ELR (cell line): ENCODE results near the gene CNTN5.

Source experiments
- DNase-seq: peaks from one replicate; pipeline ENCODE4 v3.0.0-alpha.2; 2015; ENCODE audit warnings: low read depth

CNTN5 gene

DNA sequence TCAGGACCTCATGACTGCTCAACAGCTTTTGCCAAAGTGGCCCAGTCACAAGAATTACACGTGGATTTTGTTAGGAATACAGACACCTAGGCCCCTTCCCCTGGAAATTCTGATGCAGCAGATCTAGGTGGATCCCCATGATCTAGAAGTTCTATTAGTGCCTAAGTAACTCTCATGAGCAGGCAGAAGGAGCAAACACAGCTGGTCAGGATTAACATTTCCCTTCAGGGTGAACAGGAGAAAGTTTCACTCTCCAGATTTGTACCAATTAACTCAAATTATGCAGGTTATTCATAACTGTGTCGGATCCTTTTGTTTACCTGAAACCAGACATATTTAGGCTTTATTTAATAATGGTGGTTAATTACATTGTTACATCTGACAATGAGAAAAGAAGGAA is 1072.9 kb downstream of the CNTN5 start:
- DNase-seq: no peak

GRCh38 chr11:100094121-100094865 is 1073.5 kb downstream of the CNTN5 start:
- no peak for DNase-seq

DNA sequence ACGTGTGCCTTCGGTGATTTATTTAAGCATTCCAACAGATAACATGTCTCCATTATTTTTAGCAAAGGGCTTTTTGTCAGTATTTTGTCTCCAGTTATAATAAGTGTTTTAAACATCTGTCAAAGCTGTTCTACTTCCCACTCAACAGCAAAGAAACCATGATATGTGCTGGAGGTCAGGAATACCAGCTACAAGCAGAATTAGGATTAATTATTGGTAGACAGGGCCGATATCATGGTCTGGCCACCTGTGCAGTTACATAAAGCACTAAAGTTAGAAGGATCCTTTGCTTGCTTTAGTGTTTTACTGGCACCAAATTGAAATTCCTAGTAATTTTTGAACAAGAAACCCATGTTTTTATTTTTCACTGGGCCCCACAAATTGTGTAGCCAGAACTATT is 1075.1 kb downstream of the CNTN5 start:
- no peak for DNase-seq

GRCh38 chr11:100098560-100098959 is 1077.8 kb downstream of the CNTN5 start:
- DNase-seq: no peak

- DNase-seq: no peak
These were observed 1084.7 kb downstream of the CNTN5 start for GRCh38 chr11:100105255-100105981.

GRCh38 chr11:100105982-100106358 is 1085.2 kb downstream of the CNTN5 start:
- no peak for DNase-seq

- no peak for DNase-seq
These were observed 1098.4 kb downstream of the CNTN5 start for GRCh38 chr11:100119176-100119575.

DNA sequence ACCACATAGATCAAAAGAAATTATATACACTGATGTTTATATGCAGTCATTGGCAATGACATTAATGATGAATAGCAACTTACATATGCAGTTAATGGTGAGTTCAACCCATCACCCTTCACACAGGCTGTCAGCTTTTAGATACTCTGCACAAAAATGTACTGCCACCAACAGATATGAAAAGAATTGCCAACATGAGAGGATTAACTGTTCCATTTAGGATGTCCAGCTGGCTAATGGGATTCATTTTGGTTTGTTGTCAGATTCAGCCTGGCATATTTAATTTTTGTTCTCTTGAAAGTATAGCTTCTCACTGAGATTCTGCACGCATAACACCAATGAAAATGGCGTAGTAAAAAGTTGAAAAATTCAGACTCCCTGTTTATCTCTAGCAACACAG is 1112.4 kb downstream of the CNTN5 start:
- no peak for DNase-seq

- no peak for DNase-seq
These were observed 1120.5 kb downstream of the CNTN5 start for GRCh38 chr11:100141201-100141600.

- peak; percentile 63 for DNase-seq
These were observed 1131.2 kb downstream of the CNTN5 start for GRCh38 chr11:100151944-100152343.

DNA sequence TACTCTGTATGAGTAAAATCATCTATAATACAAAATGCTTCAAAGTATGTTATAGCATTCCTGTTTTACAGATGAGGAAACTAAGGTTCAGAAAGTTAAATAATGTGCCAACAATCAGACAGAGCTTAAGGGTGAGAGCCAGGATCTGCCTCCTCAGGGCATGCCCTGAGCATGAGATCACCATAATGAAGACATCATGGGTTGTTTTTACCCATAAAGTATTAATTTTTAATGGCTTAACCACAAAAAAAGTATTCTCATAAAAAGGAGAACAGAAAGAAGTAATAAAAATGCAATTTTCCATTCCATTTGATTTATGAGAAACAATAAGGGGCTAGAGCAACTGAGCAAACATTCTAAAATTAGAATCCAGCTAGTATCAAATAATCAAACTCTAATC is 1132.0 kb downstream of the CNTN5 start:
- peak; percentile 13 for DNase-seq

DNA sequence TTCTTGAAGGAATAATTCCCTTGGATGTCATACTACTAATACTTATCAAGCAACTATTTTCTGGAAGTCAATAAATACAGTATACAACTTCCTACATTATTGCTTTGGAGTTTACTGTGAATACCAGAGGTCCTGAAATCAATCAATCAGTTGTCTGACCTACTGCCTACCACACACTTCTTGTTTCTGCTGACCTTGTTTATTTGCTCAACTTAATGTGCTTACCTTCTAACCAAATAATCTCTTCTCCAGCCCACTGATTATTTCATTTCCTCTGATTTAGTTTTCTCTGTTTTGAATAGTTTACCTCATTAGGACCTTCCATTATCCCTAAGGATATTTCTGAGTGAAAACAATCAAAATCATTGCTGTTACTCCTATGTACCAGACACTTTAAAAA is 1142.7 kb downstream of the CNTN5 start:
- no peak for DNase-seq

DNA sequence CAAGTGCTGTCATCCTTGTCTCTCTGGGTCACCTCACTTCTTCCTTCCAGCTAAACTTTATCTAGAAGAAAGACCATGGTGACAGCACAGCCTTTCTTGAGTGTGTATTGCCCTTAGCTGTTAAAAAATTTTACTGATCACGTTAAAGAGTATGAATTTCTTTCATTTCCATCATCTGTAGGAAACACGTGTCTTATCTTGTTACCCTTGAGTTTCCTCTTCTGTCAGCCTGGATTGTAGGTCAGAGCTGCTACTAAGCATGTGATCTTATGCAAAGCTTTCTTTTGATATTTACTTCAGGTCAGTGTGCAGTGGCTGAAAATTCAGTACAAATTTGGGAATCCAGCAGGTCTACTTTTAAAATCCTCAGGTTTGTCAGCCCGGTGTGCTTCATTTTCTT is 1154.1 kb downstream of the CNTN5 start:
- DNase-seq: no peak

DNA sequence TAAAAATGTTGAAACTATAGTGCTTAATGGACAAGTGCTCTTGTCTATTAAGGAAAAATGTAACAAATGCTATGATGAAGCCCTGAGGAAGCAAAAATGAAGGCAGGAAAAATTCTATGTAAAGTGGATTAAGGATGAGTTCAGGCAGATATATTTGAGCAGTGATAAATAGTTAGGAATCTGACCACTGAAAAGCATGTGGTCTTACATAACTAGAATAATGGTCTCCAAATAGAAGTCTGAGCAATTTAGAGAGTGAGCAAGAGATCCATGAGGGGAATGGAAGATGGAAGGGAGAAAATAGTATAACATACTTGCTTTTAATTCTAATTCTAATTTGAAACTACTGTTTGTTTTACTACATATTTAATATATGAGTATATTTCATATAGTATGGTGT is 1155.7 kb downstream of the CNTN5 start:
- DNase-seq: no peak

DNA sequence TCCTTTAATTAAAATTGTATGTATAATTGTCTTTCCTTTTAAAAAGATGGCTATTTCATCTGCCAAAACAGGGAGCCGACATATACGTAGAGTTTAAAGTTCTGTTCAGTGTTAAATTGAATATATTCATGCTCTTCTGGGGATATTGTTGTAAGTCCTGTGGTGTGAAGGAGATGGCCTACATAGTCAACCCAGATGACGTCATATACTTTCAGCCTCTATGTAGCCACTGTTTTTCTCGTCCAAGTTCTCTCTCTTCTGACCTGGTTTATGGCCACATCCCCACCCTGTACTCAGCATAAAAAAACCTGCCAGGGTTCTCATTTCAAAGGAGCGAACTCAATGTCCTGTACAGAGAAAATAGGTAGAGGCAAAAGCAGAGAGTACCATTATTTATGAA is 1156.9 kb downstream of the CNTN5 start:
- no peak for DNase-seq

DNA sequence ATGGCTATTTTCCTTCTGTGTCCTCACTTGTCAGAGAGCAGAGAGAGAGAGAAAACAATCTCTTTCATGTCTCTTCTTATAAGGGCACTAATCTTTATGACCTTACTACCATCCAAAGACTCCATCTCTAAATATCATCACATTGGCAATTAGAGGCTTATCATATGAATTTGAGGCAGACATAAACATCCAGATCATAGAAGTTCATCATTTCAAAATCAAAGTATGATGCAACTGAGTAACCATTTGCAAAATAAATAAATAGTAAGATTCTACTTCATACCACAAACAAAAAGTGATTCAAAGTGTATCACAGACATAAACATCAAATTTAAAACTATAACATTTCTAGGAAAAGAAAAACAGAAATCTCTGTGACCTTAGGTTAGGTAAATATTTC is 1161.6 kb downstream of the CNTN5 start:
- no peak for DNase-seq

GRCh38 chr11:100182927-100183326 is 1162.2 kb downstream of the CNTN5 start:
- no peak for DNase-seq

DNA sequence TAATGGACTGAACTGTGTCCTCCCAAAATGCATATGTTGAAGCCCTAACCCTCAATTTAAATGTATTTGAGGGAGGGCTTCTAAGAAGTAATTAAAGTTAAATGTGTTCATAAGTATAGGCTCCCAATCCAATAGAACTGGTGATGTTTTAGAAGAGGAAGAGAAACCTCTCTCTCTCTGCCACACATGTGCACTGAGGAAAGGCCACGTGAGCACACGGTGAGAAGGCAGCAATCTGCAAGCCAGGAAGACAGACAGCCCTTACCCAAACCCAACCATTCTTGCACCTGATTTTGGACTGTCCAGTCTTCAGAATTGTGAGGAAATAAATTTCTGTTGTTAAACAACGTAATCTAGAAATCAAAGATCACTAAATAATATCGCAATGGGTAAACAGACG is 1164.8 kb downstream of the CNTN5 start:
- DNase-seq: no peak

DNA sequence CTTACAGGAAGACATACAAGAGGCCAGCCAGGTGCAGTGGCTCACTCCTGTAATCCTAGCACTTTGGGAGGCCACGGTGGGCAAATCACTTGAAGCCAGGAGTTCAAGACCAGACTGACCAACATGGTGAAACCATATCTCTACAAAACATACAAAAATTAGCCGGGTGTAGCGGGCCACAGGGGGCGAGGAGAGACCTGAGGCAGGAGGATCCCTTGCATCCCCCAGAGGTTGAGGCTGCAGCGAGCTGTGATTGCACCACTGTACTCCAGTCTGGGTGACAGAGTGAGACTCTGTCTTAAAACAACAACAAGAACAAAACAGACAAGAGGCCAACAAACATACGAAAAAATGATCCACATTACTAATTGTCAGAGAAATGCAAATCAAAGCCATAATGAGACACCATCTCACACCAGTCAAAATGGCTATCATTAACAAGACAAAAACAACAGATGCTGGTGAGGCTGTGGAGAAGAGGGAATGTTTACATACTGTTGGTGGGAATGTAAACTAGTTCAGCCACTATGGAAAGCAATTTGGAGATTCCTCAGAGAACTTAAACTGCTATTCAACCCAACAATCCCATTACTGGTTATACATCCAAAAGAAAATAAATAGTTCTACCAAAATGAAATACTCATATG is 1167.5 kb downstream of the CNTN5 start:
- DNase-seq: no peak

GRCh38 chr11:100190395-100190794 is 1169.6 kb downstream of the CNTN5 start:
- no peak for DNase-seq

- no peak for DNase-seq
These were observed 1171.4 kb downstream of the CNTN5 start for GRCh38 chr11:100192181-100192580.

- DNase-seq: no peak
These were observed 1183.0 kb downstream of the CNTN5 start for GRCh38 chr11:100203789-100204188.

DNA sequence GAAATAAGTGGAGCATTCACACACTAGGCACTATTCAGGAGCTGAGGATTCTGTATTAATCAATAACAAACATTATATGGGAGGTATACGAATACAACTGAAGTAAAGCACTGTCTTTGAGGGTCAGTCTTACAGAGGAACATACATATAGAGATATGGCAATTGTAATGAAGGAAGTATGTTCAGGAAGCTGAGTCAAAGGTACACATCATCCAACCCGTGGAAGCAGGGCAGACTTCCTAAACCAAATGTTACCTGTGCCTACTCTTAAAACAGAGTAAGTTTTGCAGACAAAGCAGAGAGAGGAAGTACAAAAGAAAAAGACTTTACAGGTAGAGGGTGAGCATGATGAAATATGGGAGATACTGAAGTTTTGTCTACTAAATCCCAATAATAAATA is 1185.2 kb downstream of the CNTN5 start:
- no peak for DNase-seq
